ENCODE results near the gene OLFML3.

OLFML3 gene

DNA sequence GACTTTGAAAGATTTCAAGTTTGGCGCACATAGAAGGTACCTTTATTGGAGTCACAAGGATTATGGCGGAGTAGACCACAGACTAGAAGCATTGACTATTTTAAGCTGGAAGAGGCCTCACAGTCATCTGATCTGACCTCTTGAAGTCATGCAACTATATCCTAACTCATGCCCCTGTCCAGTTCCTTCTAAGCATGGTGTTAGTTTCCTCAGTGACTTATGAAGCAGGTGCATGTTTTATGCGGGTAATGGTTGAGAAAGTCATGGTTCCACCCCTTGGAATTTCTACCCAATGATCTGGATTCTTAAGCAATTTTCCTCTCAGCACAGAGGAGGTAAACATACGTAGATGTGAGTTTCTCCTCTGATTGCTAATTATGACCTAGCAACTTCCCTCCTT lies 11.7 kb downstream of the OLFML3 start:
- peaks cover 76 to 95% (median 86%) of the 10 kb centered on the region in 11 experiments for H3K9me3 ChIP-seq (replicated peaks in 1 of 11)
- H3K36me3 ChIP-seq = peaks cover 0 to 14% (median 0%) of the 10 kb centered on the region in 11 experiments; a peak in 3 of 22 replicates
- H3K9ac ChIP-seq = no peak overlapping the region
- H3K4me3 ChIP-seq = no peak overlapping the region
- TF ChIP-seq Cebpa-rat (IDR thresholded peaks at IDR 0.05) = no peak
- peaks cover 0 to 19% (median 9%) of the 10 kb centered on the region in 10 experiments; a peak in 13 of 20 replicates for H3K4me1 ChIP-seq
- no peak overlapping the region for H3K27ac ChIP-seq
- H3K27me3 ChIP-seq = no peaks in the 10 kb centered on the region
- H3K4me2 ChIP-seq = peak overlapping the region in 2 of 11 experiments; percentile 11 to 28; a peak in 3 of 22 replicates
- H4K20me1 ChIP-seq = no peaks in the 10 kb centered on the region

GRCh38 chr1:113991467-113991997 lies 12.3 kb downstream of the OLFML3 start:
- peaks cover 76 to 93% (median 86%) of the 10 kb centered on the region in 11 experiments for H3K9me3 ChIP-seq (replicated peaks in 1 of 11)
- peaks cover 0 to 19% (median 9%) of the 10 kb centered on the region in 10 experiments; a peak in 13 of 20 replicates for H3K4me1 ChIP-seq
- no peak overlapping the region for H3K27ac ChIP-seq
- peaks cover 0 to 10% (median 0%) of the 10 kb centered on the region in 11 experiments; a peak in 2 of 22 replicates for H3K36me3 ChIP-seq
- no peak overlapping the region for H3K4me3 ChIP-seq
- no peak overlapping the region for H3K9ac ChIP-seq
- no peak for TF ChIP-seq Cebpa-rat (IDR thresholded peaks at IDR 0.05)
- peak overlapping the region in 8 of 11 experiments; percentile 4 to 51 (median 28); a peak in 12 of 22 replicates for H3K4me2 ChIP-seq
- H4K20me1 ChIP-seq = no peaks in the 10 kb centered on the region
- H3K27me3 ChIP-seq = no peaks in the 10 kb centered on the region

DNA sequence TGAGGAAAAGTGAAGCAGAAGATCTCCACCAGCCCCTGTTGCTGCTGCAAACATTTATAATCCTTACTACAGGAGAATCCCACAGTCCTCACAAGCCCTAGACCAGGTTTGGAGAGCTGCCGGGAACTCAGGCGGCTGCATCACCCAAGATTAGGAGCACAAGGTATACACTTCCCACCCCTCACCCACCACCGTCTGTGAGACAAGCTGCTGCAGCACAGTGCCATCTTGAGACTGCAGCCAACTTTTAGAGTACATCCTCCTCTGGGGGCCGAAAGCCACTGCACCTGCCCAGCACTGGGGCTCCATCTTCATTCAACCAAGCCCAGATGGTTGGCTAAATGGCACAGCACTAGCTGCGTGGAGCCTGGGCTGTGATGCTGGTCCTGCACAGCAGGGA lies 13.8 kb downstream of the OLFML3 start:
- Histone ChIP-seq H3K4me2 (no peak overlapping the region), H3K27ac (no peak overlapping the region), H3K9ac (no peak overlapping the region), H3K4me1 (peaks cover 1 to 19% (median 11%) of the 10 kb centered on the region in 10 experiments), H3K36me3 (peaks cover 0 to 4% (median 0%) of the 10 kb centered on the region in 11 experiments; a peak in 2 of 22 replicates), H3K9me3 (replicated peaks in 1 of 11) (peaks cover 63 to 82% (median 76%) of the 10 kb centered on the region in 11 experiments), H3K27me3 (no peaks in the 10 kb centered on the region), H4K20me1 (no peaks in the 10 kb centered on the region), H3K4me3 (no peak overlapping the region)
- TF ChIP-seq Cebpa-rat (IDR thresholded peaks at IDR 0.05) = no peak

DNA sequence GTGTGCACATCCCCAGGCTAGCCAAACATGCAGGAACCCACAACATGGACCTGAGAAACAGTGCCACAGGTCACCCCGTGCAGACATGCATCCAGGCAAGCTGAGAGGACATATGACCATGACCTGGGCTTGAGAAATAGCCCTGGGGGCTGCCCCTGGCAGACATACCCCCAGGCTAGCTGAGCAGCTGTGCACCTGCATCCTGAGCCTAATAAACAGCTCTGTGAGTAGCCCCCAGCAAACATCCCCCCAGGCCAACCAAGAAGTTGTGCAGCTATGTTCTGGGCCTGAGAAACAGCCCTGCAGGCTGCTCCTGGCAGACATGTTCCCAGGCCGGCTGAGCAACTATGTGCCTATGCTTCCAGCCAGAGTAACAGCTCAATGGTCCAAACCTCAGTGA lies 14.5 kb downstream of the OLFML3 start:
- Histone ChIP-seq H3K4me2 (no peak overlapping the region), H3K36me3 (peaks cover 0 to 4% (median 0%) of the 10 kb centered on the region in 11 experiments; a peak in 2 of 22 replicates), H3K4me1 (peaks cover 8 to 21% (median 17%) of the 10 kb centered on the region in 10 experiments), H4K20me1 (no peaks in the 10 kb centered on the region), H3K9ac (no peak overlapping the region), H3K9me3 (replicated peaks in 1 of 11) (peaks cover 56 to 75% (median 69%) of the 10 kb centered on the region in 11 experiments), H3K27ac (no peak overlapping the region), H3K27me3 (no peaks in the 10 kb centered on the region), H3K4me3 (no peak overlapping the region)
- TF ChIP-seq Cebpa-rat (IDR thresholded peaks at IDR 0.05) = no peak

GRCh38 chr1:113995382-113995781 lies 16.1 kb downstream of the OLFML3 start:
- peaks cover 9 to 23% (median 16%) of the 10 kb centered on the region in 10 experiments for H3K4me1 ChIP-seq
- peaks cover 40 to 59% (median 53%) of the 10 kb centered on the region in 11 experiments for H3K9me3 ChIP-seq (replicated peaks in 1 of 11)
- no peak overlapping the region for H3K4me3 ChIP-seq
- H3K27ac ChIP-seq = no peak overlapping the region
- no peak for TF ChIP-seq Cebpa-rat (IDR thresholded peaks at IDR 0.05)
- H3K27me3 ChIP-seq = no peaks in the 10 kb centered on the region
- no peak overlapping the region for H3K4me2 ChIP-seq
- no peaks in the 10 kb centered on the region for H4K20me1 ChIP-seq
- H3K36me3 ChIP-seq = peaks cover 0 to 4% (median 0%) of the 10 kb centered on the region in 11 experiments; a peak in 1 of 22 replicates
- H3K9ac ChIP-seq = no peak overlapping the region

DNA sequence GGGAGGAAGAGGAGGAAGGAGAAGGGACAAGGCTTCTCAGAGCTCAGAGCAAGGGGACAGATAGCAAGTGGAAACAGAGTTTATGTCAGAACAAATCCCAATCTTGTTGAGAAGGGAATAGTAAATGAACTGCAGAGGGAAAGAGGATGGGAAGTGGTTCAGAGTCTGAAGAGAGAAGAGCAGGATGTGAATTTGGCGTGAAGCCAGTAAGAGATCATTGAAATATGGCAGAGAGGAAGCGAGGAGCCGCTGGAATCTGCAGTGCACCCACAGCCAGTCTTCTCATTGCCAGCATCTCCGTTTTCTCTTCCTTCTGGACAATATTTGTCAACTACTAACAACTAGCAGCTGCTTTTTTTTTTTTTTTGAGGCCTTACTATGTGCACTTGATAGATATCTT lies 19.1 kb downstream of the OLFML3 start:
- Histone ChIP-seq H3K36me3 (peaks cover 0 to 4% (median 0%) of the 10 kb centered on the region in 11 experiments; a peak in 1 of 22 replicates), H3K4me2 (peak overlapping the region in 8 of 11 experiments; percentile 5 to 49 (median 34); a peak in 12 of 22 replicates), H3K27ac (no peak overlapping the region), H3K9me3 (replicated peaks in 1 of 11) (peaks cover 29 to 40% (median 35%) of the 10 kb centered on the region in 11 experiments), H4K20me1 (no peaks in the 10 kb centered on the region), H3K4me3 (no peak overlapping the region), H3K27me3 (no peaks in the 10 kb centered on the region), H3K9ac (no peak overlapping the region), H3K4me1 (peaks cover 15 to 36% (median 28%) of the 10 kb centered on the region in 10 experiments)
- TF ChIP-seq Cebpa-rat (IDR thresholded peaks at IDR 0.05) = no peak

- TF ChIP-seq Cebpa-rat (IDR thresholded peaks at IDR 0.05) = no peak
- Histone ChIP-seq H3K36me3 (no peaks in the 10 kb centered on the region; a peak in 1 of 22 replicates), H3K27me3 (no peaks in the 10 kb centered on the region), H3K9ac (no peak overlapping the region), H3K9me3 (replicated peaks in 1 of 11) (peaks cover 21 to 31% (median 26%) of the 10 kb centered on the region in 11 experiments), H3K4me2 (peak overlapping the region in 1 of 11 experiments; percentile 45; a peak in 2 of 22 replicates), H3K4me3 (no peak overlapping the region), H3K27ac (no peak overlapping the region), H4K20me1 (no peaks in the 10 kb centered on the region), H3K4me1 (peaks cover 24 to 44% (median 37%) of the 10 kb centered on the region in 10 experiments)
Measured at GRCh38 chr1:113999233-113999632, 20.0 kb downstream of the OLFML3 start.

DNA sequence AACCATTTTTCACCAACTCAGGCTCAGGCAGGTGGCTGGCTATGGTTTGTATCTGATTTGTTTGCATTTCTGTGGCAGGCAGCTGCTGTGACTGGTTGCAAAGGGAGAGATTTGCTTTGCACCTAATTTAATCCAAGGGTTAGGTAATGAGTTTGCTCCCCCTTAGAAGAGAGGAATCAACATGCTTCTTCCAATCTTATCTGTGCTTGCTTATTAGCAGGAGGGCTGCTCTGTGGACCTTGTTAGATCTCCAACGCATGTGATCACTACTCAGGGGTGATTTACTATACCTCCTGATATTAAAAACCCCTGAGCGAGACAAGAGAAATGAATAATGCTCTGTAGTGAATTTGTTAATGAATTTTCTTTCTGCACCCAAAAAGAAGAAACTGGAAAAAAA lies 20.5 kb downstream of the OLFML3 start:
- Histone ChIP-seq H3K27me3 (no peaks in the 10 kb centered on the region), H3K4me2 (no peak overlapping the region; a peak in 1 of 22 replicates), H3K4me1 (peaks cover 30 to 50% (median 42%) of the 10 kb centered on the region in 10 experiments), H3K36me3 (no peaks in the 10 kb centered on the region; a peak in 1 of 22 replicates), H3K9me3 (replicated peaks in 1 of 11) (peaks cover 15 to 29% (median 21%) of the 10 kb centered on the region in 11 experiments), H3K9ac (no peak overlapping the region), H4K20me1 (no peaks in the 10 kb centered on the region), H3K27ac (no peak overlapping the region), H3K4me3 (no peak overlapping the region)
- no peak for TF ChIP-seq Cebpa-rat (IDR thresholded peaks at IDR 0.05)

DNA sequence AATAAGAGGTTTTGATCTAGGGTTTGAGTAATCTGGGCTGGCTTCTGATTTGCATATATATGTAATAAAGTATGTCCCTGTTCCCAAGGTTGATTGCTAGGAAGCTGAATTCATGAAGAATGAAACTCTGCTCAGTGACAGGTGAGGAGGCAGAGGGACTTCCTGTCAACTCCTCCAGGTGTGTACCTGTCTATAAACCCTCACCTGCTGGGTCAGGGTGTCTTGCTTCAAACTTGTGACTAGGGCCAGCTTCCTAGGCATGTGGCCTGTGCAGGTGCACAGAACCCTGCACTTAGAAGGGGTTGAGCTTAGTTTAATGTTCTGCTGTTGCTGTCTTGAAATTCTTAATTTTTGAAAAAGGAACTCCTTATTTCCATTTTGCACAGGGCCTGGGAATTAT lies 21.1 kb downstream of the OLFML3 start:
- Histone ChIP-seq H3K36me3 (no peaks in the 10 kb centered on the region), H3K9ac (no peak overlapping the region), H3K9me3 (replicated peaks in 1 of 11) (peaks cover 11 to 29% (median 17%) of the 10 kb centered on the region in 11 experiments), H3K4me2 (no peak overlapping the region), H3K4me1 (peaks cover 35 to 55% (median 47%) of the 10 kb centered on the region in 10 experiments), H3K4me3 (no peak overlapping the region), H3K27ac (no peak overlapping the region), H4K20me1 (no peaks in the 10 kb centered on the region), H3K27me3 (no peaks in the 10 kb centered on the region)
- TF ChIP-seq Cebpa-rat (IDR thresholded peaks at IDR 0.05) = no peak

Data from BLaER1 treated with 17β-estradiol and CSF1 and Interleukin-3, amounts not matched to agents 10 nM and 100 nM (cell line).